Measurements from ENCODE around the gene GOLGA3. TPM values are rescaled to one million over a fixed set of nuclear protein-coding genes. Genes with fewer than 3 reads are reported as not detected.
"Not testable (repeated sequence)": the region's sequence is repeated elsewhere in the genome, so short reads cannot be mapped to it uniquely, and the experiment has no call there.

Gene GOLGA3
- total RNA-seq (2014; rRNA removed; shearing (Covaris generic)): 21.3 and 34.6 TPM in 2 replicates

- peak; percentile 100 for DNase-seq
- H3K36me3 ChIP-seq (replicated peaks; ENCODE audit: control insufficient read depth, insufficient read depth, low read length): peaks cover 8% of the 10 kb centered on the region
- H3K4me3 ChIP-seq (ENCODE audit: insufficient read depth, low read depth, low read length): peak within 1 kb of the TSS; percentile 90
- H3K27me3 ChIP-seq (ENCODE audit: control insufficient read depth, insufficient read depth, low read length): no peaks in the 10 kb centered on the region
Measured at GRCh38 chr12:132828706-132829534, at the start of gene GOLGA3. GOLGA3 (minus strand) TSS chr12:132828869; CDS start chr12:132822128, 6,741 bp downstream.

DNA sequence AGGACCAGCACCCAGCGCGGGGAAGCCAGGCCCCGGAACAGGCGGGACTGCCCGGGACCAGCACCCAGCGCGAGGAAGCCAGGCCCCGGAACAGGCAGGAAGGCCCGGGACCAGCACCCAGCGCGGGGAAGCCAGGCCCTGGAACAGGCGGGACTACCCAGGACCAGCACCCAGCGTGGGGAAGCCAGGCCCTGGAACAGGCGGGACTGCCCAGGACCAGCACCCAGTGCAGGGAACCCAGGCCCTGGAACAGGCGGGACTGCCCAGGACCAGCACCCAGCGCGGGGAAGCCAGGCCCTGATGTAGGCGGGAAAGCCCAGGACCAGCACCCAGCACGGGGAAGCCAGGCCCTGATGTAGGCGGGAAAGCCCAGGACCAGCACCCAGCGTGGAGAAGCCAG is 46.0 kb upstream of the GOLGA3 start:
- H3K27me3 ChIP-seq (ENCODE audit: control insufficient read depth, insufficient read depth, low read length); H3K36me3 ChIP-seq (replicated peaks; ENCODE audit: control insufficient read depth, insufficient read depth, low read length); DNase-seq; H3K4me3 ChIP-seq (ENCODE audit: insufficient read depth, low read depth, low read length): not testable (repeated sequence)

- DNase-seq: no peak
- H3K27me3 ChIP-seq (ENCODE audit: control insufficient read depth, insufficient read depth, low read length): no peaks in the 10 kb centered on the region
- H3K4me3 ChIP-seq (ENCODE audit: insufficient read depth, low read depth, low read length): no peak overlapping the region
- H3K36me3 ChIP-seq (replicated peaks; ENCODE audit: control insufficient read depth, insufficient read depth, low read length): peaks cover 8% of the 10 kb centered on the region
Measured at GRCh38 chr12:132874175-132874574, 45.5 kb upstream of the GOLGA3 start.

- H3K36me3 ChIP-seq (replicated peaks; ENCODE audit: control insufficient read depth, insufficient read depth, low read length): peaks cover 8% of the 10 kb centered on the region
- no peak for DNase-seq
Measured at GRCh38 chr12:132873724-132874123, 45.1 kb upstream of the GOLGA3 start.

GRCh38 chr12:132872975-132873421 is 44.3 kb upstream of the GOLGA3 start:
- no peaks in the 10 kb centered on the region for H3K27me3 ChIP-seq (ENCODE audit: control insufficient read depth, insufficient read depth, low read length)
- H3K36me3 ChIP-seq (replicated peaks; ENCODE audit: control insufficient read depth, insufficient read depth, low read length): peaks cover 8% of the 10 kb centered on the region
- DNase-seq: no peak
- H3K4me3 ChIP-seq (ENCODE audit: insufficient read depth, low read depth, low read length): no peak overlapping the region

More at GRCh38 chr12:132873724-132874123, 45.1 kb upstream of the GOLGA3 start:
- no peak overlapping the region for H3K4me3 ChIP-seq (ENCODE audit: insufficient read depth, low read depth, low read length)
- no peaks in the 10 kb centered on the region for H3K27me3 ChIP-seq (ENCODE audit: control insufficient read depth, insufficient read depth, low read length)

DNA sequence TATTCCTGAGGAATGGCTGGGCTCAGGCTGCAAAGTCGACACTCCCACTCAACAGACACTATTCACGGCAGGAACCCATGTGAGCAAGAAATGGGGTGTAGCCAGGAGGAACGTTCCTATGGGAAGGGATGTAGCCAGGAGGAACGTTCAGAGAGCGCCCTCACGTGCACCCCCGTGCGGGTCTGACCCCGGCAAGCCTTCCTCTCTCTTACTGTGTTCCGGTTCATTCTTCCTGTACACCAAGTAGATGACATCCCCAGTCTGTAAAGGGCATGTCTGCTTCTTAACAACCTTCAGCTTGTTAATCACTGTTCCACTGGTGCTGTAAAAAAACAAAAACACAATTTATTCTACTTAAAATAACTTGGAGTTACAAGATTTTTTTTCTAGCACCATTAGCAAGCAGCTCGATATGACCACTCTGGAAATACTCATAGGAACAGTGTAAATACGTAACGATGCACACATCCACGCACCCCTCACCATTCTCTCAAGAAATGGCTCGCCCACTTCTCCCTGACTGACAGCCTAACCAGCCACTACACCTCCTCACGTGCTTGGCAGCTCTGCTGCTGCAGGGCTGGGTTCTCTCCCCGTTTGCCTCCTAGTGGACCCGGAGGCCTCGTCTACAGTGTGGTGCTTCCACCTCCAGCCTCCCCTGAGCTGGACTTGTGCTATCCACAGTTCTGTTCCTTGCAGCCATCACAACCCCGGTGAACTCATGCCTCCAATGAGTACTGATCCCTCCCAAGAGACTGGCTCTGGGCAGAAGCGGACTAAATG is 43.6 kb upstream of the GOLGA3 start:
- peaks cover 9% of the 10 kb centered on the region for H3K36me3 ChIP-seq (replicated peaks; ENCODE audit: control insufficient read depth, insufficient read depth, low read length)
- no peaks in the 10 kb centered on the region for H3K27me3 ChIP-seq (ENCODE audit: control insufficient read depth, insufficient read depth, low read length)
- no peak for DNase-seq
- no peak overlapping the region for H3K4me3 ChIP-seq (ENCODE audit: insufficient read depth, low read depth, low read length)

DNA sequence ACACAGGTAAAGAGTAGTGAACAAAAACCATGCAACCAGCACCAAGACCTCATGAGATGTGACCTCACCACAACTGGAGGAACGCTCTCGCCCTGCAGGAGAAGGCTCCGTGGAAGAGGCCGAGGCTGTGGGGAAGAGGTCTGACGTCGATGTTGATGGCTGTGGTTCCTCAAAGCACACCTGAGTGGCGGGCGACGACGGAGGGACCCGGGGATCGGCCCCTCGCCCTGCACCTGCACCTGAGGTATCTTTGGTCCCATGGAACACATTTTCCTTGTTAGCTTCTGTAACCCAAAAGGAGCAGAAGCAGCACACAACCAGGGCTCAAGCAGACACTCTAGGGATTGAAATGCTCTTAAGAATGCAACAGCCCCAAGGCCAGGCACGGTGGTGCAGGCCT is 40.9 kb upstream of the GOLGA3 start:
- no peaks in the 10 kb centered on the region for H3K27me3 ChIP-seq (ENCODE audit: control insufficient read depth, insufficient read depth, low read length)
- peaks cover 10% of the 10 kb centered on the region for H3K36me3 ChIP-seq (replicated peaks; ENCODE audit: control insufficient read depth, insufficient read depth, low read length)
- no peak for DNase-seq
- no peak overlapping the region for H3K4me3 ChIP-seq (ENCODE audit: insufficient read depth, low read depth, low read length)

DNA sequence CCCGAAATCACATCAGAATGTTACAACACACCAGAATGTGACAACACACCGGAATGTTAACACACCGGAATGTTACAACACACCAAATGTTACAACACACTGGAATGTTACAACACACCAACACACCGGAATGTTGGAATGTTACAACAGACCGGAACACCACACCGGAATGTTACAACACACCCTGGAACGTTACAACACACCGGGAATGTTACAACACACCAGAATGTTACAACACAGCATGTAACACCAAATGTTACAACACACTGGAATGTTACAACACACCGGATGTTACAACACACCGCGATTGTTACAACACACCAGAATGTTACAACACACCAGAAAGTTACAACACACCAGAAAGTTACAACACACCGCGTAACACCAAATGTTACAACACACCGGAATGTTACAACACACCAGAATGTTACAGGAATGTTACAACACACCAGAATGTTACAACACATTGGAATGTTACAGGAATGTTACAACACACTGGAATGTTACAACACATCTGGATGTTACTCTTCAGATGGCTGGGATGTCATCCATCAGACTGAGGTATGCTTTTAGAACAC is 37.7 kb upstream of the GOLGA3 start:
- Histone ChIP-seq H3K36me3 (replicated peaks; ENCODE audit: control insufficient read depth, insufficient read depth, low read length) (peaks cover 8% of the 10 kb centered on the region), H3K4me3 (ENCODE audit: insufficient read depth, low read depth, low read length) (no peak overlapping the region), H3K27me3 (ENCODE audit: control insufficient read depth, insufficient read depth, low read length) (no peaks in the 10 kb centered on the region)
- no peak for DNase-seq

DNA sequence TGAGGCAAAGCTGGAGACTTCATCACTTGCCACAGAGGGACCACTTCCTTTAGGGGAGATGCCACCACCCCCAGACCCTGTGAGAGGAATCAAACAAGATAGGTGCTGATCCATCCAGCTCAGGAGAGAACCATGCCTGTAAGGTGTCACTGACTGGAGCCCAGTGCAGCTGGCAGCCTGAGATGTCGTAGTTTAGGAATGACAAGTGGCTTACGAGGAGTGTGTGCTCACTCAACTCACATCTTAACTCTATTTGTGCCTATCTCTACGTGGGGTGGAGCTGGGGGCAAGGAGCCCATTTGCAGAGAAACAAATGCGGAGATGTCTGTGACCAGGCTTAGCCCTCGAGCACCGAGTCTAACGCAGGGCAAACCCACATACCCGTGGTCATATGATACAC is 32.9 kb upstream of the GOLGA3 start:
- H3K36me3 ChIP-seq (replicated peaks; ENCODE audit: control insufficient read depth, insufficient read depth, low read length): peaks cover 11% of the 10 kb centered on the region

DNA sequence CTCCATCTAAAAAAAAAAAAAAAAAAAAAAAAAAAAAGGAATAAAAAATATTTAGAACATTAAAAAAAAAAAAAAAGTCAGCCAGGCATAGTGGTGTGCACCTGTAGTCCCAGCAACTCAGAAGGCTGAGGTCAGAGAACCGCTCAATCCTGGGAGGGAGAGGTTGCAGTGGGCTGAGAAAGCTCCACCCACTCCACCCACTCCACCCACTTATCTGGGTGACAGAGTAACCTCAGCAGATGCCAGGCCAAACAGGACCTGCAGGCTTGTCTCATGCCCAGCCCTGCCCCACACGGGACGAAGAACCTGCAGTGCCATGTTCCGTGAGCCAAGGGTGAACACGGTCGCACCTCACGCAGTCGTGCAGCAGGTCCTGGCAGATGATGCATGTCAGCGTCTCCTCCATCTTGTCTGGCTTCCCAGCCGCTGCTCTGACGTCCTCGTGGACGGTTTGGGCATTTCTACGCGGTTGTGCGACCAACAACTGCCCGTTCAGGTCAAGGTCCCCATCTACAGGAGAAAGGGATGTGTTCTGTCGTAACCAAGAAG is 30.1 kb upstream of the GOLGA3 start:
- DNase-seq: no peak
- H3K4me3 ChIP-seq (ENCODE audit: insufficient read depth, low read depth, low read length): no peak overlapping the region
- no peaks in the 10 kb centered on the region for H3K27me3 ChIP-seq (ENCODE audit: control insufficient read depth, insufficient read depth, low read length)
- H3K36me3 ChIP-seq (replicated peaks; ENCODE audit: control insufficient read depth, insufficient read depth, low read length): peaks cover 18% of the 10 kb centered on the region

More for the DNA sequence above, 32.9 kb upstream of the GOLGA3 start:
- Histone ChIP-seq H3K27me3 (ENCODE audit: control insufficient read depth, insufficient read depth, low read length) (no peaks in the 10 kb centered on the region), H3K4me3 (ENCODE audit: insufficient read depth, low read depth, low read length) (no peak overlapping the region)
- no peak for DNase-seq

- peaks cover 19% of the 10 kb centered on the region for H3K36me3 ChIP-seq (replicated peaks; ENCODE audit: control insufficient read depth, insufficient read depth, low read length)
- not testable (repeated sequence) for H3K27me3 ChIP-seq (ENCODE audit: control insufficient read depth, insufficient read depth, low read length); H3K4me3 ChIP-seq (ENCODE audit: insufficient read depth, low read depth, low read length); DNase-seq
Measured at GRCh38 chr12:132857019-132857418, 28.4 kb upstream of the GOLGA3 start.

- H3K4me3 ChIP-seq (ENCODE audit: insufficient read depth, low read depth, low read length): no peak overlapping the region
- peaks cover 18% of the 10 kb centered on the region for H3K36me3 ChIP-seq (replicated peaks; ENCODE audit: control insufficient read depth, insufficient read depth, low read length)
- DNase-seq: no peak
- no peaks in the 10 kb centered on the region for H3K27me3 ChIP-seq (ENCODE audit: control insufficient read depth, insufficient read depth, low read length)
Measured at GRCh38 chr12:132856581-132856980, 27.9 kb upstream of the GOLGA3 start.

- H3K4me3 ChIP-seq (ENCODE audit: insufficient read depth, low read depth, low read length); H3K27me3 ChIP-seq (ENCODE audit: control insufficient read depth, insufficient read depth, low read length); DNase-seq: not testable (repeated sequence)
- peaks cover 18% of the 10 kb centered on the region for H3K36me3 ChIP-seq (replicated peaks; ENCODE audit: control insufficient read depth, insufficient read depth, low read length)
Measured at GRCh38 chr12:132855211-132855610, 26.5 kb upstream of the GOLGA3 start.

GRCh38 chr12:132853285-132854092 is 24.8 kb upstream of the GOLGA3 start:
- no peaks in the 10 kb centered on the region for H3K27me3 ChIP-seq (ENCODE audit: control insufficient read depth, insufficient read depth, low read length)
- peaks cover 16% of the 10 kb centered on the region for H3K36me3 ChIP-seq (replicated peaks; ENCODE audit: control insufficient read depth, insufficient read depth, low read length)
- no peak for DNase-seq
- no peak overlapping the region for H3K4me3 ChIP-seq (ENCODE audit: insufficient read depth, low read depth, low read length)
